ENCODE results near the gene CAMK1G.

The CAMK1G gene

DNA sequence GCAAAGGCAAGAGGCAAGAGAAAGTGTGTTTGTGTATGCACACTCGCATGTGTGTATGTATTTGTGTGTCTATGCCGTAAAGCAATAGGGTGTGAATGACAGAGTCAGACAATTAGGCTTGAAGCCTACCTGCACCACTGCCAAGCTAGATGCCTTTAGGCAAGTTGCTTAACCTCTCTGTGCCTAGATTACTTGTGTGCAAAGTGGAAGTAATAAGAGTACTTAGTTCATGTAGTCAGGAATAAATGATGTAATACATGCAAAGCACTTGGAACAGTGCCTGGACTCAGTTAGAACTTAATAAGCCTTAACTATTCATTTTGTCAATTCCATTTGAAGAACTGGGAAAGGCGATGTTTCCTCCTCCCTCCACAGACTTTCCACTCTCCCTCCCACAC is 37.0 kb downstream of the CAMK1G start:
- no peak for DNase-seq (ENCODE audit: low read depth)

DNA sequence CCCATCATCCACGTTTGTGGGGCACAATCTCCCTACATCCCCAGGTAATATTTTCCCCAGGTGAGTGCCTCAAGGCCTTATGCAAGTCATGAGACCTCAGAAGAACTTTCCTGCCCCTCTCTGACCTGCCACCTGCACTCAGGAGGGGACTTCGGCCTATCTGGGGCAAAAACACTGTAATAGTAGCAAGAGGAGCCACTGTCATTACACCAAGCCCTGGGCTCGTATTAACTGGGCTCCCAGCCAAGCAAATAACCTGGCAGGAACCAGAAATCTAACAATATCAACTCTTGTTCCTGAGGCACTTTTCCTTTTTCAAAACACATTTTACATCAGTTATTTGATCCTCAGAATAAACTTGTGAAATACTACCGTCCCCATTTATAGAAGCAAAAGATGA is 37.8 kb downstream of the CAMK1G start:
- no peak for DNase-seq (ENCODE audit: low read depth)

DNA sequence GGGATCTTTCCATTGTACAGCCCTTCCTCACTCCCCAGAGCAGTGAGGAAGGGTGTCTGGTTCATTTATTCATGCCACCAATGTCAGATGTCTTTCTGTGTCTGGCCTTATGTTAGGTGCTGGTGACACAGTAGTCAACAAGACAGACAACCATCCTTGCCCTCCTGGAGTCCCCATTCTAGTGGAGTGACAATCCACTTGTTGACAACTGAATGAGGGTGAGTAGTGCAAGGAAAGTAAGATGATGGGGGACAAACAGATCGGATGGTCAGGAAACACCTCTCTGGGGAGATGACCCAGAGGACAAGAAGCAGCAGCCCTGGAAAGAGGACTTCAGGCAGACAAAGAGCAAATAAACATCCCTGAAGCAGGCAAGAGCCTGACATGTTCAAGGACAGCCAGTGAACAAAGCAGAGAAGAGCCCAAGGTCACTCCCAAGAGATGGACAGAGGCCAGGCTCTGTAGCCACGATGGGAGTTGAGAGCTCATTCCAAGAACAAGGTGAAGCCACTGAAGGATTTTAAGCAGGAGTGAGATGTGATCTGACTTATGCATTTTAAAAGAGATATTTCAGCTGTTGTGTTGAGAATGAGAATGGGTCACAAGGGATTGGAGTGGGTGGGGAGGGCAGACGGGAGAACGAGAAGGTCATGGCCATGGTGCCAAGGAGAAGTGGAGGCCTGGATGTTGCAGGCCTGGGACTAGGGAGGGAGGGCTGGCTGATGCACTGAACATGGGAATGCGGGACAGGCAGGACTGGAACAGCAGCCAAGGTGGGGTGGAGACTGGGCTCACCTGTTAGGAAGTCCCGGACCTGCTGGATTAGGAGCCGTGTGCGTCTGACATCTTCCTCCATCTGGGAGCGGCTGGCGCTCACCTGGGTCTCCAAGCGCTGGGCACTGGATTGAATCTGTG is 38.5 kb downstream of the CAMK1G start:
- DNase-seq (ENCODE audit: low read depth), result no peak

DNA sequence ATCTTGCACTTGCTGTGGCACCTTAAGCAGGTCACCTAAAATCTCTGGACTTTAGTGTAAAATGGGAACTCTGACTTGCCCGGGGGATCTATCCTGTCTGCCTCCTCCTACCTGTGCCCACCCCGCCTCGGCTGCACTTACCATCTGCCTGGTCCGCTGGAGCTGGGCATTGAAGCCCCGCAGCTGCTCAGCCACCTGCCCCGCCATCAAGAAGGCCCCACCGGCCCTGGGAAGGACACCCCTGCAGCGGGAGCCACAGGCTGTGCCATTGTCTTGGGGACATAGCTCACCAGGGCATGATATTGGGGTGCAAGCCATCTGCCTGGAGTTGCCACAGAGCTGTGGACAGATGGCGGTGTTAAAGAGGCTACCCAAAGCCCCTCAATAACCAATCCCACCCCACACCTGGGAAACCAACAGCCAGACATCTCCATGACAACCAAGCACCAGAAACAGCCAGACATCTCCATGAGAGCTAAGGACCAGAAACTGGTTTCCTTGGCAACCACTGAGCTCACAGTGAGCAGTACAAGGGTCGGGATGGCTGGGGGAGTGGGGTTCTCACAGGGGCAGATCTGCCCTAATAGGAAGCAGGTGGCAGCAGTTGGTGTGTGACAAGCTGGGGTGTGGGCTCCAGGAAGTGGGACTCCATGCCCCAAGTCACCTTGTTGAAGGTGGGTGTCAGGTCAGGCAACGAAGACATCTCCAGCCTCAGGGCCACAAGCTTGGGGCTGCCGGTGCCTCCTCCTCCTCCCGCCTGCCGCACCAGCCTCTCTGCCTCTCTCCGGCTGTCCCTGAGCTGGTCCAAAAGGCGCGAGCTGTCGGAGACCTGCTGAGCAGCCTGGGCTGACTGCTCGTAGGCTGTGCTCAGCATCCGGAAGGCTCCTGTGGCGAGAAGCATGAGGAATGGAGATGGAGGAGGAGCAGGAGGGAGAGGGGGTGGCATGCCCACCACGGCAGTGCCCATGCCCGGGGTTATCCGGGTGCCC is 39.6 kb downstream of the CAMK1G start:
- DNase-seq (ENCODE audit: low read depth), result no peak

DNA sequence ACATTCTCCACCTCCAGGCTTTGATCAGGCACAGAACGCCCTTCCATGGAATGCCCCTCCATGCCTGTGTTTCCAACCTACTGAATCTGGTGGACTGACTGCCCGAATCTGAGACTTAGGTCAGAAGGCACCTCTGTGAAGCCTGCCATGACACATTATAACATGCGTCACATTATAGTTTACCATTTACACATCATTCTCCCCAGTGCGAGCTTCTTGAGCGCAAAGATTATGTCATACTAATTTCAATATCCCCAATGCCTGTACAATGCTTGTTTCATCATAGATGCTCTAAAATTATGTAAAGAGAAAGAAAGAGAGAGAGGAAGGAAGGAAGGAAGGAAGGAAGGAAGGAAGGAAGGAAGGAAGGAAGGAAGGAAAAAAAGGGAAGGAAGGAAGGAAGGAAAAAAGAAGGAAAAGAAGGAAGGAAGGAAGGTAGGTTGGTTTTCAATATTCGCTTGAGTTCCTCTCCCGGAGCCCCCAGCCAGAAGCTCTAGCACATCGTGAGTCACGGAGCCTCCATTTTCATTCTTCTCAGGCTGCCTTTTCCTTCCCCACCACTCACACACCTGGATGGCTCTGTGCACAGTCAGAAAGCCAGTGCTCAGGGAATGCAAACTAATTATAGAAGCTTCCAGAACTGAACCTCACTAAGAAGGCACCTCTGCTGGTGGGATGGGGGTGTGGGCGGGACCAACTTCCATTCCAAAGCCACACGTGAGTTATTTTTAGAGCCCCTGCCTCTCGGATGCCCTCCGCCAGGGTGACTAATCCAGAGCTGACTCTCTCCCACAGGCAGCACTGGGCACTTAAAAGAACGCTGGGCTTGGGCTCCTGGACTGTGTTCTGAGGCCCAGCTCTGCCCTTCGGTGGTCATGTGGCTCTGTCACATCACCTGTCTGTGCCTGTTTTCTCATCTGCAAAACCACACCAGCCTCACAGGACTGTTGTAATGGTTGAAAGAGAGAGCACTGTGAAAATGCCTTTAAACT is 41.3 kb downstream of the CAMK1G start:
- DNase-seq (ENCODE audit: low read depth), result no peak

DNA sequence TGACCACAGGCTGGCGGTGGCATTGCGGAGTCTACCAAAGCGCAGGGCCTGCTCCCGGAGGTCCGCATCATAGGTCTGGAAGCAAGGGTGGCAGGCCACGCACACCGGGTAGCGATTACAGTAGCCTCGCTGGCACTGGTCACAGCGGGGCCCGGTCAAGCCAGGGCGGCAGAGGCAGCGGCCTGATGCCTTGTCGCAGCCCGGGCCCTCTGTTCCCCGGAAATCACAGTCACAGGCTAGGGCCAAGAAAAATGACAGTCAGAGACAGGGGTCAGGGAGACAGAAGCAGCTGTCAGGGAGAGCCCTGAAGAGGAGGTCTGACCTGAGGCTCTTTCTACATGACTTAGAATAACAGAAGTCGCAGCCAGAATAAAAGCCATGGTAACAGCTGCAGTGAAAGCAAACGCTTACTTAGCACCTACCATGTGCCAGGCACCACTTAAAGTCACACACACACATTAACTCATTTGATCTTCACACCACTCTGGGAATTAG is 42.3 kb downstream of the CAMK1G start:
- DNase-seq (ENCODE audit: low read depth), result no peak

DNA sequence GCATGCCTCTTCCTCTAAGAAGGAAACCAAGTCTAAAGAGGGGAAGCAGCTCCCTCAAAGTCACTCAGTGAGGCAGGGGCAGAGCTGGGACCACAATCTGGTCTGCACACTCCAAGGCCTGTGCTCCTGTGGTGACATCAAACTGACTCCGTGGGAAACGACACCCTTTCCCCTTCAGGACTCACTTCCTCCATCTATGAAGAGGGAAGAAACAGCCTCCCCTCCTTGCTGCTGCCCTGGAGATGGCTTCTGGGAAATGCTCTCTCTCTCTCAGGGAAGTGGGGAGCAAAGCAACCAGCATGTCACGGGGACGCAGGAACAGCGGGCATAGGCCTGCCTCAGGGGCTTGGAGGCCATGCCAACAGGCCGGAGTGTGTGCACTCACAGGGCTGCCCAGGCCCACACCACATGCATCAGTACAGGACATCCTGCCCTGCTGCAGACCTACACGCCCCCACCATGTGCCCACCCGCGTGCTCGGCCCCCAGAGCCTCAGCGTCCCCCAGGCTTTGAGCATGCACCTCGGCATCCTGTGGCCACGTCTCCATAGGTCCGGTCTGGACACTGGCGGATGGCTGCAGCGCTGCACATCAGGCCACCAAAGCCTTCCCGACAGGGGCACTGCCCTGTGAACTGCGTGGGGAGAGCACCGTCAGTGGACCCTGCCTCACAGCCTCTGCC is 43.0 kb downstream of the CAMK1G start:
- no peak for DNase-seq (ENCODE audit: low read depth)

DNA sequence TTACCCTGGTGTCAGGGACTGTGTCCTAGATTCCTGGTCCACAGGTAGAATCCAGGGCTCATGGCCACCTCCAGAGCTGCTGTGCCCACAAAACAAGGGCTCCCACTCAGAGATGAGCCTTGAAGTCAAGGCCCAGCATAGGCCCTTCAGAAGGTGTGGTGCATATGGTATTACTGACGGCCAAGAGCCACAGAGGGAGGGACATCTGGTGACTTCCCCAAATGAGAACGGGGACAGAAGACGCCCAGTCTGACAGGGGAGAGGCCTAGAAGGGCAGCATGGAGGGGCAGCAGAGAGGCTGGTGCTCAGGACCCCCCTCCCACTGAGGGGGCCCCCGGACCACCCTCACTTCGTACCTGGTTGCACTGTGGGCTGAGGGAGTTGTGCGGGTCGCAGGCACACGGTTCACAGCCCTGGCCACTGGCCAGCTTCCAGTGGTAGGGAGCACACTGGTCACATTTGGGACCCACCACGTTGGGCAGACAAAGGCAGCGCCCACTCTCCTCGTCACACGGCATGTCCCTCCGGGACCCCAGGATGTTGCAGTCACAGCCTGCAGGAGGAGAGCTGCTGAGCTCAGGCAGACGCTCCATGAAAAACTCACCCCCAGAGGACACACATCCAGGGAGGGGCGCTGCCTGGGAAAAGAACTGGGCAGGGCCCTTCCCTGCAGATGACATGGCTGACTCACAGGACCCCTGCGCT is 43.7 kb downstream of the CAMK1G start:
- DNase-seq (ENCODE audit: low read depth), result no peak

DNA sequence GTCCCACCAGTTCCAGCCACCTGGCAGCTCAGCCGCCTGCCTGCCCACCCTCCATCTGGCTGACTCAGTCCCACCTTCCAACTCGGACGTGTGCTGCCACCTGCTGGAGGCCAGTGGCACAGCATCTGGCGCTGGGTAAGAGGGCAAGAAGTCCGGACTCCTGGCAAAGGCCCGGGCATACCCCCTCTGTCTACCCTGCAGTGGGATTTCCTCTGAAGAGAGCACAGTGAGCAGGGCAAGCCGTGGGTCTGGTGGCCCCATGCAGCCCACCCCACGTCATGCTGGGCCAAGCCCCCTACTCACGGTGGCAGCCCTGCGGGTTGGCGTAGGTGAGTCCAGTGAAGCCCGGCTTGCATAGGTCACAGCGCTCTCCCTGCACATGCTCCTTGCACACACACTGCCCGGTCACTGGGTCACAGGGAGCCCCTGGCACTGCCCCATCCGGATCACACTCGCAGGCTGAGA is 44.2 kb downstream of the CAMK1G start:
- peak; percentile 80 for DNase-seq (ENCODE audit: low read depth)

DNA sequence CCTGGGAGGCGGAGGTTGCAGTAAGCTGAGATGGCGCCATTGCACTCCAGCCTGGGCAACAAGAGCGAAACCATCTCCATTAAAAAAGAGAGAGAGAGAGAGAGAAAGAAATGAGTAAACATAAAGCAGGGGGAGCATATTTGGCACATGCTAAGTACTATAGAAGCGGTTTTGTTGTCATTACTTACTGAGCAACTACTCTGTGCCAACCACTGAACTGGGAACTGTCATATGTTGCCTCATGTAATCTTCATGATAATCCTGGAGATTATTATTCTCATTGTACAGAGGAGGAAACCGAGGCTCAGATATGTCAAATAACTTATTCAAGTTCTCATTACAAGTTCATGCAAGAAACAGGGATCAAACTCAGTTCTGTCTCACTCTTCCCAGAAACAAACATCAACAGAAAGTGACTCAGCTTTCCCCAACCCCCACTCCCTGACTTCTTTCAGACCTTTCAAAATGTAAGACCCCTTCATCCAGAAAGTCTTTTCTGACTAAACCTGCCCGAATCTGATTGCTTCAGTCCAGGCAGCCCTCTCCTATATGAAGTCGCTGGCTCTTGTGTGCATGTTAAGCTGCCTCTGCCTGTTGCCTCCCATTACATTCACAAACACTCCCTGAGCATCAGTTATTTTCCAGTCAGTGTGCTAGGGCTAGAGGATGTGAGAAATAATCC is 45.2 kb downstream of the CAMK1G start:
- DNase-seq (ENCODE audit: low read depth), result no peak

DNA sequence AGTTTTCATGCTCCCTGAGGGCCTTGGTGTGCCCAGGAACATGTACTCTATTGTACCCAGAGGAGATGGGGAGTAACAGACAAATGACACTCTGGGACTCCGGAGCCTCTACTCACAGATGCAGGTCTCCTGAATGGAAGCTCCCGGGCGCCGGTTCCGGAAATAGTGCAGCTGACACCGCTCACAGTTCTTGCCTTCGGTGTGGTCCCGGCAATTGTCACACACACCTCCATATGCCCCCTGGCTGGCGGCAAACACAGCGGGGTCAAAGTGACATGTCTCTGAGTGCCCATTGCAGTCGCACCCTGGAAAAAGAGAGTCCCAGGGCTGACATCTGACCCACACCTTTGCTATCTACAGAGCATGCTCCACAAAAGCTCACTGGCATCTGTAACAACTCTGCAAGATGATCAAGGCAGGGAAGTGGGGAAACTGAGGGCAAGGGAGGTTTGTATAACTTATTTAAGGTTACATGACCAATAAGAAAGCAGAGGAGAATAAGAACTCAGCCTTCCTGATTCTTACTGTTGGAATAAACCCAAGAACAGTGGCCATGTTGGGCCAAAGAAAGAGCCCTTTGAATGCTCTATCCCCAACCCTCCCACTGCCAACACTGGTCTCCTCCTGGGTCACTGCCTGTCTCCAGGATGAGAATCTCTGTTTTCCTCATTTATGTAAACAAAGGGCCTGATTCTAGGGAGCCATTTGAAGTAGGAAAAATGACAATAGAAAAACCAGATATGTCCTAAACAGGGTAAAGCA is 46.3 kb downstream of the CAMK1G start:
- no peak for DNase-seq (ENCODE audit: low read depth)

DNA sequence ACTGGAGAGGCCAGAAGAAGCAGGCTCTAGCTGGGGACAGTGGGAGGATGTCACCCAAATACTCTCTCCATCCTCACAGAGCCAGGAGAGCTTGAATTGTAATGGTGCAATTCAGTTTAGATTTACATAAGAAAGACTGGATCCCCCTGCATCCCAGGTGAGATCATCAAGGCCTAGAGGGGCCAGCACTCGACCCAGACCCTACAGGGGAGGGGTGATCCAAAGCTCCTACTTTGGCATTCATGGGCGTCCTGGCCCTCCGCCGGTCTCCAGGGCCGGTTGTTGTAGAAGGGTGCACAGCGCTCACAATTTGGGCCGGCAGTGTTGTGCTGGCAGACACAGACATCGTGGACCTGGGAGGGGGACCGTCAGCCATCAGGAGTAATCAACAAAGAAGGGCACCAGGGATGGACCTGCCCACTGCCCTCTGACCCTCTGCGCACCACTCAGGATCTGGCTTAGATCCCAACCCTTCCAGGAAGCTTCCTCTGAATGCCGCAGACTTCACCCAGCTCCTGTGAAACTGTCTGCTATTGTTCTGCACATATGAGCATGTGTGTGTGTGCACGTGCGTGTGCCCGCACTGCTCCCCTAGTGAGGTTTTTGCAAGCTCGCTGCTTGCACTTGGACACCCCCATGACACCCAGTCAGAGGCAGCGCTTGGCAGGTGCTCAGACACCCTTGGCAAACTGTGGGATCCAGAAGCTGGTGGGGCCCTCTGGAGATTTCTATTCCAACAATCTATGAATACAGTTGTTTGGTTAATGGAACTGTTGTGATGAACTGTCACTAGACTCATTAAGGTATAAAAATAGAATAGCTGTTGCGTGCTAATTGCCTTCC is 47.1 kb downstream of the CAMK1G start:
- DNase-seq (ENCODE audit: low read depth), result no peak

DNA sequence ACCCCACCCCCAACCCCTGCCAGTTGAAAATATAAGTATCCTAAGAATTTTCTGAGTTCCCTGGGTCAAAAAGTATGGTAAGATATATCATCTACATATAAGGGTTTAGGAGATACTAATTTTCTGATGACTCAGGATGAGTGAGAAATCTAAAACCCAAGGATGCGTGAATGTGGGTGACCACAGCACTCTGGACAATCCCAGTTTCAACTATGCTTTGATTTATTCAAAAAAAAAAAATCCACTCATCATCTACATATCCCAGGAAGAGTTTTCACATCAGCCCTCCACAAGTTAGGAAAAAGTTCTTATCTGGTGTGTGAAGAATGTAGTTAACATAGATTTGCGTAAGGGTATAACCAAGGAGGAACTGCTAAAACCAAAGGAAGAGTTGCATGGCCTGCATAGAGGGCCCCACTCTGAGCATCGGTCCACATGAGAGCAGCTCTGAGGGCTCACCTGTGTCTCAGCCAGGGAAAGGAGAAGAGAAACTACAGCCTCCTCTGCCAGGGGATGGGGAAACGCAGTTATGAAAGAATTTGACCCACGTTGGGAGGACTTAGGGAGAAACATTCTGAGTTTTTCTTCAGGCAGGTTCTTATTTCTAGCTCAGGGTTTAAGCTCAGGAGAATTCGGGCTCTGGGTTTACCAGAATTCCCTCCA is 50.0 kb downstream of the CAMK1G start:
- DNase-seq (ENCODE audit: low read depth), result no peak

DNA sequence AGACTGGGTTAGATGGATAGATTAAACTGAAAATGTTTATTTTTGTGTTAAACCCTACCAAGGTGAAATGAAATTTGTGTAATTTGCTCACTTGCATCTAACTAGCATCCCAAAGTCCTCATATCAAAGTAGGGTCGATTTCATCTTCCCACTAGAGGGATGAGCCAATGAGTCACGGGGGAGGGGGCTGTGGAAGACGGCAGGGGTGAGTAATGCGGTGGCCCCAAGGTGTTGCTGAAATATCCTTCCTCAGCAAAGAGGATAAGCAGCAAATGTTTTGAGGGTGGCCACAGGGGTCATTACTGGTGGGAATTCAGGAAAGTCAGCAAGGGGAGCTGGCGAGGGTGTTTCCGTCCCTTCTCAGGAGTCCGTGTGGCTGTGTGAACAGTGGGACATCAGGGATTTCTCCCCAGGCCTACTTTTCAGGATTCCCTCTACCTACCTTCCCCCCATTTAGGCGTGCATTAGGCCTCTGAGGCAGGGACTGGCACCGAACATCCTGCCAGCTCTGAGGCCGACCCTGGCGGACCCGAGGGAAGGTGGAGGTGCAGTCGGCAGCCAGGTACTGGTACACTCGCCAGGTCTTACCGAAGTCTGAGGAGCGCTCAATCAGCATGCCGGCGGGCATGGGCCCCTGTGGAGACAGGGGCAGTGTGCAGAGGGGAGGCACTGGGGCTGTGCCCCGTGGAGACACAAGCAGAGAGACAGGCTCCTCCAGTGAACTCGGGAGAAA is 50.7 kb downstream of the CAMK1G start:
- DNase-seq (ENCODE audit: low read depth), result no peak

DNA sequence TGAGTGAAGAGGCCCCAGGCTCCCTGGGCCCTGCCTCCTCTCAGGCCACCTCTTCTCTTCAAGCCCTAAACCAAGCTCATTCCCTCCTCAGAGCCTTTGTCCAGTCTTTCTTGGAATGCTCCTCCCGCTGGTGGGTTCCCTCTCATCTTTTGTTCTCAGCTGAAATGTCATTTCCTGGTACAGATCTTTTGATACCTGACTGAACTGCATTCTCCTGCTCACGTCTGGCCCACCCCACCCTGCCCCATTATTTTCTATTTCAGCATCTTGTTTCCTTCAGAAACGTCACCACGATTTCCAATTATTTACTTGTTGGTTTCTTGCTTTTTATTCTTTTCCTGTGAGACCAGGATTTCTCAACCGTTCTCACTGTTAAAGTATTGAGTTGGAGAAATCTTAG is 52.3 kb downstream of the CAMK1G start:
- DNase-seq (ENCODE audit: low read depth), result no peak

DNA sequence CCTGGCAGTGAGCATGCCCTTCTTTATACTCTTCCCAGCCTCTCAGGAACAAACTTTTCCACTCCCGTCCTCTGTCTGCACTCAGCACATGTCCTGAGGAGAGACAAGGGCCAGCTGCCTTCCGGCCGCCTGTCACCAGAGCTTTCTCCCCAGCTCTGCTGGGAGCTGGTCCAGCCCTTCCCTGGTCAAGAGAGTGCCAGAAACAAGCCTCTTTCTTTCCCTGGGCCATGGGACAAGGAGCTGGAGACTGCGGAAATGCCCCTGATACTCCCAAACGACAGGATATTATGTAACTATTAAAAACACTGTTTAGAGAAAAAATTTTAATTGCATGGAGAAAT is 58.3 kb downstream of the CAMK1G start:
- DNase-seq (ENCODE audit: low read depth), result no peak

DNA sequence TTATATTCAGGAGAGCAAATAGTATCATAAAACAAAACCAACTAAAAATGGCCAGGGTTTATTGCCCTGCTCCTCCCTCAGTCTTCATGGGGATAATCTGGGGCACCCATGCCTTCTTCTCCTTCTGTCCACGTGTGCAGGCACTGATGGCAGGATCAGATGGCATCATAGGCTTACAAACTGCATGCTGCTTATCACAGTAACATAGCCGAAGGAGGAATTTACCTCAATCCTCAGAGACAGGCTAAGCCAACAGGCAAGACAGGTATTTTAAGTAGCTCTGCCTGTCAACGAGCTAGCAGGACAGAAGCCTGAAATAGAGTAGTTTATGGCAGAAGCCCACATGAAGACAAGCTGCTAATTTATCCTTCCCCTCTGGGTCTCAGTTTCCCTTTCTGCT is 59.3 kb downstream of the CAMK1G start:
- no peak for DNase-seq (ENCODE audit: low read depth)
